Esophagus squamous epithelium (tissue), 5 donors: ENCODE results near the gene MRGPRX2. TPM values are rescaled to one million over a fixed set of nuclear protein-coding genes. Genes with fewer than 3 reads are reported as not detected.
A peak's percentile ranks its signal among the peaks of the same experiment; 100 is the strongest.

Source experiments
- DNase-seq: peaks from one replicate; lab custom pipeline; 2025; lab: John Stamatoyannopoulos, UW
- H3K27ac ChIP-seq, 4 donors: fragments of 200-600 bp; sonication (generic); one replicate each; pipeline ENCODE4 v1.5.1; 2016 to 2019; ENCODE audit warnings: mild to moderate bottlenecking in 1 of 4
- H3K27me3 ChIP-seq, 4 donors: fragments of 200-600 bp; sonication (generic); 1 replicate in 3 of 4; 2 replicates in 1 of 4; pipeline versions ENCODE4 v1.5.1 to v1.6.0; 2017 to 2021; ENCODE audit warnings: antibody characterized with exemption in 1 of 4
- H3K36me3 ChIP-seq, 3 donors: fragments of 200-600 bp; sonication (generic); one replicate each; pipeline ENCODE4 v1.5.1; 2016 to 2019
- H3K4me1 ChIP-seq, 3 donors: fragments of 200-600 bp; sonication (generic); one replicate each; pipeline ENCODE4 v1.5.1; 2017 to 2019
- H3K4me3 ChIP-seq, 4 donors: fragments of 200-600 bp; sonication (generic); 1 replicate in 3 of 4; 2 replicates in 1 of 4; pipeline ENCODE4 v1.5.1; 2016 to 2019; ENCODE audit warnings: mild to moderate bottlenecking in 2 of 4, moderate library complexity in 1 of 4
- H3K9me3 ChIP-seq, 3 donors: fragments of 200-600 bp; sonication (generic); one replicate each; pipeline ENCODE4 v1.5.1; 2016 to 2019
- CTCF ChIP-seq, 6 experiments: fragments of 450-650 bp in 4 of 6; fragments of 200-600 bp in 2 of 6; sonication (generic) in 2 of 6; IDR thresholded peaks; one replicate each; pipeline ENCODE4 v1.5.1; 2016 to 2019; ENCODE audit warnings: antibody characterized with exemption in 6 of 6, mild to moderate bottlenecking in 4 of 6, moderate library complexity in 4 of 6
- POLR2A ChIP-seq, 4 donors: fragments of 450-650 bp; IDR thresholded peaks; one replicate each; pipeline ENCODE4 v1.6.1; 2017; ENCODE audit warnings: antibody characterized with exemption in 4 of 4, mild to moderate bottlenecking in 4 of 4, moderate library complexity in 3 of 4
- WGBS, 2 donors: methylation state at CpG; one replicate each; pipeline ENCODE4 v1.1.5; 2018; 5-methylcytosine and 5-hydroxymethylcytosine counted together
- intact Hi-C: fragments of 100-400 bp; cut with DNase I; formaldehyde crosslinking; loops from one replicate; pipeline ENCODE4 v1.15.0; 2022
- total RNA-seq, 4 donors: library from RNA; depleted of rRNA; stranded (reverse); fragments of >200 nt; gene quantifications; one replicate each; pipeline ENCODE4 v1.1.0, GENCODE V29; 2016
- donor health status: DM: yes; HTN: yes; CAD: no.

Gene MRGPRX2
- total RNA-seq, 4 donors from 2014 or later: 0.19 TPM; not detected in 3

GRCh38 chr11:19092850-19093249 is 32.3 kb upstream of the MRGPRX2 start:
- no peaks in the 10 kb centered on the region for H3K36me3 ChIP-seq
- H3K4me1 ChIP-seq: peaks cover 0 to 28% (median 7%) of the 10 kb centered on the region in 3 donors
- peaks cover 0 to 9% (median 0%) of the 10 kb centered on the region in 4 donors for H3K27me3 ChIP-seq
- H3K4me3 ChIP-seq: no peak overlapping the region
- intact Hi-C loops: no loop called here
- WGBS, 2 donors: 85 to 96% methylated on average over 2 of the region's 2 CpGs
- no peak overlapping the region for H3K27ac ChIP-seq
- H3K9me3 ChIP-seq: no peaks in the 10 kb centered on the region
- TF ChIP-seq CTCF (IDR thresholded peaks at IDR 0.05) (no peak), POLR2A (IDR thresholded peaks at IDR 0.05) (no peak)
- no peak for DNase-seq

- Histone ChIP-seq H3K27me3 (peaks cover 0 to 9% (median 0%) of the 10 kb centered on the region in 4 donors), H3K27ac (no peak overlapping the region), H3K36me3 (no peaks in the 10 kb centered on the region), H3K4me1 (peaks cover 0 to 33% (median 7%) of the 10 kb centered on the region in 3 donors), H3K4me3 (no peak overlapping the region), H3K9me3 (no peaks in the 10 kb centered on the region)
- WGBS, 2 donors: 72 to 77% methylated on average over 3 of the region's 3 CpGs
- intact Hi-C loops: no loop called here
- TF ChIP-seq CTCF (IDR thresholded peaks at IDR 0.05): no peak
- no peak for DNase-seq
Measured at GRCh38 chr11:19092342-19092741, 31.8 kb upstream of the MRGPRX2 start.

GRCh38 chr11:19091366-19091765 is 30.8 kb upstream of the MRGPRX2 start:
- no peaks in the 10 kb centered on the region for H3K36me3 ChIP-seq
- no peaks in the 10 kb centered on the region for H3K9me3 ChIP-seq
- DNase-seq: no peak
- no peak overlapping the region for H3K27ac ChIP-seq
- TF ChIP-seq POLR2A (IDR thresholded peaks at IDR 0.05): no peak
- no peak for TF ChIP-seq CTCF (IDR thresholded peaks at IDR 0.05)
- intact Hi-C loops: no loop called here
- H3K4me1 ChIP-seq: peaks cover 0 to 37% (median 7%) of the 10 kb centered on the region in 3 donors
- H3K27me3 ChIP-seq: peaks cover 0 to 9% (median 0%) of the 10 kb centered on the region in 4 donors
- no peak overlapping the region for H3K4me3 ChIP-seq
- 44 to 71% methylated on average over 1 of the region's 1 CpG for WGBS, 2 donors

GRCh38 chr11:19089421-19089820 is 28.9 kb upstream of the MRGPRX2 start:
- Histone ChIP-seq H3K9me3 (no peaks in the 10 kb centered on the region), H3K4me1 (peaks cover 0 to 37% (median 7%) of the 10 kb centered on the region in 3 donors), H3K4me3 (no peak overlapping the region), H3K27me3 (peaks cover 0 to 4% (median 0%) of the 10 kb centered on the region in 4 donors), H3K27ac (peak overlapping the region; percentile 30 to 74 (median 58)), H3K36me3 (no peaks in the 10 kb centered on the region)
- DNase-seq: no peak
- WGBS, 2 donors: 89% methylated on average over 5 of the region's 5 CpGs; no CpG with 5 or more reads in 1 of the 2 donors
- no peak for TF ChIP-seq CTCF (IDR thresholded peaks at IDR 0.05)
- no peak for TF ChIP-seq POLR2A (IDR thresholded peaks at IDR 0.05)
- intact Hi-C loops: no loop called here

- Histone ChIP-seq H3K27me3 (peaks cover 0 to under 1% (median 0%) of the 10 kb centered on the region in 4 donors), H3K9me3 (no peaks in the 10 kb centered on the region), H3K27ac (peak overlapping the region in 3 of 4 donors; percentile 52 to 74 (median 65)), H3K4me1 (peaks cover 0 to 40% (median 7%) of the 10 kb centered on the region in 3 donors), H3K36me3 (no peaks in the 10 kb centered on the region), H3K4me3 (no peak overlapping the region)
- DNase-seq: no peak
- WGBS, 2 donors: 74 to 95% methylated on average over 4 of the region's 4 CpGs
- no peak for TF ChIP-seq CTCF (IDR thresholded peaks at IDR 0.05)
- intact Hi-C loops: no loop called here
Measured at GRCh38 chr11:19088791-19089190, 28.3 kb upstream of the MRGPRX2 start.
